Loucy (cell line): ENCODE results near the gene CHKB.
"Not testable (repeated sequence)": the region's sequence is repeated elsewhere in the genome, so short reads cannot be mapped to it uniquely, and the experiment has no call there.

Experiments used
- CTCF ChIP-seq: fragments of 200-600 bp; sonication (generic); conservative IDR thresholded peaks from 2 replicates; pipeline ENCODE4 v1.5.1; 2014; ENCODE audit warnings: mild to moderate bottlenecking, antibody characterized with exemption, low read length
- EZH2phosphoT487 ChIP-seq: fragments of 200-600 bp; IDR thresholded peaks from 2 replicates; pipeline ENCODE4 v1.6.1; 2018; ENCODE audit warnings: antibody characterized with exemption, mild to moderate bottlenecking, moderate library complexity, borderline replicate concordance

- TF ChIP-seq CTCF, EZH2phosphoT487: not testable (repeated sequence)
These were observed 31.6 kb upstream of the CHKB start for GRCh38 chr22:50614296-50614695.
